ENCODE data around the gene LBR. TPM values are rescaled to one million over a fixed set of nuclear protein-coding genes. Genes with fewer than 3 reads are reported as not detected.

LBR gene
- polyA plus RNA-seq, 1 donor (not counting 4 experiments of a cell fraction or from before 2014, with no cell fraction given): 30.5 TPM

DNA sequence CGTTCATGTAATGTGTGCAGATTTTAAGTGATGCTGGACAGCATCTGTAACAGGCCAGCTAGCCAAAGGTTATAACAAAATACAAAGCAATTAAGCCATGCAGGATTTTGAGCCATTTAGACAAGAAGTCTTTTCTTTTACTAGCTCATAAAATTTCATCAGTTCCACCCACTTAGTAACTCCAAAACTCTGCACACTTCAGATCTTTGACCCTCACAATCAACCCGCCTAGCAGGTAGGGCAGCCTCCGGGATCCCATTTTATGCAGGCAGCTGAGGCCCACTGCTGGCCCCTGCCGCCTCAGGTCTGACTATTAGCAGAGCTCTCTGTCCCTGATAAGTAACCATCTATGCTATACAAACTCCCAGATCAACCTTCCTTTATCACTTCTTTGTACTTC, 9.2 kb downstream of the LBR start:
- Histone ChIP-seq H4K20me1 (ENCODE audit: control insufficient read depth, extremely low read depth, insufficient read depth, low read length) (no peaks in the 10 kb centered on the region), H3K79me2 (ENCODE audit: control insufficient read depth, insufficient read depth, low read length) (peaks cover 37% of the 10 kb centered on the region), H3K36me3 (ENCODE audit: control insufficient read depth in 2 of 2, extremely low read depth in 1 of 2, insufficient read depth in 2 of 2, low read length in 2 of 2) (peaks cover 21 to 35% of the 10 kb centered on the region in 2 experiments), H3K27ac (ENCODE audit: control insufficient read depth, insufficient read depth, low read length) (no peak overlapping the region), H3K9ac (ENCODE audit: control insufficient read depth, extremely low read depth, insufficient read depth, low read length) (no peak overlapping the region), H3K4me3 (ENCODE audit: control insufficient read depth in 2 of 3, extremely low read depth in 1 of 3, insufficient read depth in 2 of 3, low read depth in 1 of 3, low read length in 3 of 3) (no peak overlapping the region), H3K9me1 (ENCODE audit: control insufficient read depth, extremely low read depth, insufficient read depth, low read length) (peaks cover 5% of the 10 kb centered on the region), H3K4me1 (ENCODE audit: control insufficient read depth, extremely low read depth, insufficient read depth, low read length) (peaks cover 2% of the 10 kb centered on the region), H2AFZ (ENCODE audit: control insufficient read depth, low read length) (no peak overlapping the region), H3K4me2 (ENCODE audit: control insufficient read depth, extremely low read depth, insufficient read depth, low read depth, low read length) (no peak overlapping the region), H3K27me3 (ENCODE audit: control insufficient read depth, extremely low read depth, insufficient read depth, low read length) (no peaks in the 10 kb centered on the region), H3K9me3 (ENCODE audit: control insufficient read depth, low read depth, low read length) (no peaks in the 10 kb centered on the region)
- FAIRE-seq (no peak), DNase-seq (ENCODE audit: low read depth, low spot score) (no peak)
- dilution Hi-C loops (cut with MboI; ENCODE audit: extremely low pct_ligation_motif_present, low sequenced_read_pairs): no loop called here
- TF ChIP-seq EZH2 (IDR thresholded peaks at IDR 0.05; ENCODE audit: low read length): no peak
- TF ChIP-seq, protein P1, sequence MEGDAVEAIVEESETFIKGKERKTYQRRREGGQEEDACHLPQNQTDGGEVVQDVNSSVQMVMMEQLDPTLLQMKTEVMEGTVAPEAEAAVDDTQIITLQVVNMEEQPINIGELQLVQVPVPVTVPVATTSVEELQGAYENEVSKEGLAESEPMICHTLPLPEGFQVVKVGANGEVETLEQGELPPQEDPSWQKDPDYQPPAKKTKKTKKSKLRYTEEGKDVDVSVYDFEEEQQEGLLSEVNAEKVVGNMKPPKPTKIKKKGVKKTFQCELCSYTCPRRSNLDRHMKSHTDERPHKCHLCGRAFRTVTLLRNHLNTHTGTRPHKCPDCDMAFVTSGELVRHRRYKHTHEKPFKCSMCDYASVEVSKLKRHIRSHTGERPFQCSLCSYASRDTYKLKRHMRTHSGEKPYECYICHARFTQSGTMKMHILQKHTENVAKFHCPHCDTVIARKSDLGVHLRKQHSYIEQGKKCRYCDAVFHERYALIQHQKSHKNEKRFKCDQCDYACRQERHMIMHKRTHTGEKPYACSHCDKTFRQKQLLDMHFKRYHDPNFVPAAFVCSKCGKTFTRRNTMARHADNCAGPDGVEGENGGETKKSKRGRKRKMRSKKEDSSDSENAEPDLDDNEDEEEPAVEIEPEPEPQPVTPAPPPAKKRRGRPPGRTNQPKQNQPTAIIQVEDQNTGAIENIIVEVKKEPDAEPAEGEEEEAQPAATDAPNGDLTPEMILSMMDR (optimal IDR thresholded peaks at IDR 0.05 in 1 of 3, IDR thresholded peaks at IDR 0.05 in 1 of 3, conservative IDR thresholded peaks at IDR 0.05 in 1 of 3; ENCODE audit: extremely low read depth in 1 of 3, insufficient read depth in 2 of 3, low read length in 3 of 3): no peak

DNA sequence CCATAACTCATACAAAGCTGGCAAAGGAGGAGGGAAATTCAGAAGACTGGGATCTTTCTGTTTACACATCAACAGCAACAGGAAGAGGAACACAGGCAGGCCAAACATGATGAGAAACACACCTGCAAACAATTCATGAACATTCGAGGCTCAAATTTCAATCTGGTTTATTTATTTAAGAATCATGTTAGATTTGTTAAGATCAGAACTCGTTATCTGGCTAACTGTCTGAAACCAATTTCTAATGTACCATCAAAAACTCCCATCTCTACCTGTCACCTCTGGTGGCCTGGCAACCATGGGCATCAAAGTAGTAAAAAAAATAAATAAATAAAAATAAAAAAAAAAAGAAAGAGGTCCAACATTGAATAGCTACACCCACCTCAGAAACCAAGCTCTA, 9.8 kb downstream of the LBR start:
- Histone ChIP-seq H3K9ac (ENCODE audit: control insufficient read depth, extremely low read depth, insufficient read depth, low read length) (no peak overlapping the region), H3K4me2 (ENCODE audit: control insufficient read depth, extremely low read depth, insufficient read depth, low read depth, low read length) (no peak overlapping the region), H2AFZ (ENCODE audit: control insufficient read depth, low read length) (no peak overlapping the region), H3K27ac (ENCODE audit: control insufficient read depth, insufficient read depth, low read length) (no peak overlapping the region), H3K27me3 (ENCODE audit: control insufficient read depth, extremely low read depth, insufficient read depth, low read length) (no peaks in the 10 kb centered on the region), H3K9me3 (ENCODE audit: control insufficient read depth, low read depth, low read length) (no peaks in the 10 kb centered on the region), H3K4me3 (ENCODE audit: control insufficient read depth in 2 of 3, extremely low read depth in 1 of 3, insufficient read depth in 2 of 3, low read depth in 1 of 3, low read length in 3 of 3) (no peak overlapping the region), H3K36me3 (ENCODE audit: control insufficient read depth in 2 of 2, extremely low read depth in 1 of 2, insufficient read depth in 2 of 2, low read length in 2 of 2) (peaks cover 21 to 33% of the 10 kb centered on the region in 2 experiments), H3K79me2 (ENCODE audit: control insufficient read depth, insufficient read depth, low read length) (peaks cover 32% of the 10 kb centered on the region), H3K9me1 (ENCODE audit: control insufficient read depth, extremely low read depth, insufficient read depth, low read length) (peaks cover 5% of the 10 kb centered on the region), H3K4me1 (ENCODE audit: control insufficient read depth, extremely low read depth, insufficient read depth, low read length) (no peaks in the 10 kb centered on the region), H4K20me1 (ENCODE audit: control insufficient read depth, extremely low read depth, insufficient read depth, low read length) (no peaks in the 10 kb centered on the region)
- dilution Hi-C loops (cut with MboI; ENCODE audit: extremely low pct_ligation_motif_present, low sequenced_read_pairs): no loop called here
- DNase-seq (ENCODE audit: low read depth, low spot score): no peak
- no peak for FAIRE-seq
- TF ChIP-seq, protein P1 (optimal IDR thresholded peaks at IDR 0.05 in 1 of 3, IDR thresholded peaks at IDR 0.05 in 1 of 3, conservative IDR thresholded peaks at IDR 0.05 in 1 of 3; ENCODE audit: extremely low read depth in 1 of 3, insufficient read depth in 2 of 3, low read length in 3 of 3): no peak
- no peak for TF ChIP-seq EZH2 (IDR thresholded peaks at IDR 0.05; ENCODE audit: low read length)
